Measurements from ENCODE around the gene NKIRAS1.
A peak's percentile ranks its signal among the peaks of the same experiment; 100 is the strongest.

Gene NKIRAS1

GRCh38 chr3:23904545-23904944, 12.2 kb downstream of the NKIRAS1 start:
- no peak overlapping the region for H3K4me3 ChIP-seq (ENCODE audit: low read depth, low read length)
- TF ChIP-seq CTCF (IDR thresholded peaks at IDR 0.05; ENCODE audit: borderline replicate concordance, insufficient read depth, low read depth, low read length) = no peak

- H3K4me3 ChIP-seq (ENCODE audit: low read depth, low read length) = no peak overlapping the region
- no peak for TF ChIP-seq CTCF (IDR thresholded peaks at IDR 0.05; ENCODE audit: borderline replicate concordance, insufficient read depth, low read depth, low read length)
These were observed 16.0 kb downstream of the NKIRAS1 start for GRCh38 chr3:23900744-23901143.

- TF ChIP-seq CTCF (IDR thresholded peaks at IDR 0.05; ENCODE audit: borderline replicate concordance, insufficient read depth, low read depth, low read length) = no peak
These were observed 21.6 kb downstream of the NKIRAS1 start for GRCh38 chr3:23895181-23895580.

GRCh38 chr3:23894254-23895061, 22.3 kb downstream of the NKIRAS1 start:
- no peak for TF ChIP-seq CTCF (IDR thresholded peaks at IDR 0.05; ENCODE audit: borderline replicate concordance, insufficient read depth, low read depth, low read length)

More at GRCh38 chr3:23895181-23895580, 21.6 kb downstream of the NKIRAS1 start:
- H3K4me3 ChIP-seq (ENCODE audit: low read depth, low read length) = no peak overlapping the region

GRCh38 chr3:23889950-23890349, 26.8 kb downstream of the NKIRAS1 start:
- TF ChIP-seq CTCF (IDR thresholded peaks at IDR 0.05; ENCODE audit: borderline replicate concordance, insufficient read depth, low read depth, low read length) = no peak
- no peak overlapping the region for H3K4me3 ChIP-seq (ENCODE audit: low read depth, low read length)

More at GRCh38 chr3:23894254-23895061, 22.3 kb downstream of the NKIRAS1 start:
- H3K4me3 ChIP-seq (ENCODE audit: low read depth, low read length) = no peak overlapping the region

- no peak for TF ChIP-seq CTCF (IDR thresholded peaks at IDR 0.05; ENCODE audit: borderline replicate concordance, insufficient read depth, low read depth, low read length)
- no peak overlapping the region for H3K4me3 ChIP-seq (ENCODE audit: low read depth, low read length)
These were observed 27.4 kb downstream of the NKIRAS1 start for GRCh38 chr3:23889386-23889785.

GRCh38 chr3:23888617-23889228, 28.1 kb downstream of the NKIRAS1 start:
- TF ChIP-seq CTCF (IDR thresholded peaks at IDR 0.05; ENCODE audit: borderline replicate concordance, insufficient read depth, low read depth, low read length) = peak; percentile 43; the same call in 1 of the 2 replicates

More at GRCh38 chr3:23888617-23889228, 28.1 kb downstream of the NKIRAS1 start:
- H3K4me3 ChIP-seq (ENCODE audit: low read depth, low read length) = no peak overlapping the region
